GM23248 (cell line): ENCODE results near the gene ASRGL1. TPM values are rescaled to one million over a fixed set of nuclear protein-coding genes. Genes with fewer than 3 reads are reported as not detected.

Source experiments
- DNase-seq: peaks from one replicate; pipeline ENCODE4 v3.0.0-alpha.2; 2015
- H2AFZ ChIP-seq: fragments of 200-600 bp; sonication (generic); 2 replicates; pipeline ENCODE4 v1.6.1; 2016; ENCODE audit warnings: antibody characterized with exemption
- H3F3A ChIP-seq: fragments of 200-600 bp; sonication (generic); 2 replicates; pipeline ENCODE4 v1.6.1; 2016; ENCODE audit warnings: mild to moderate bottlenecking, antibody characterized with exemption, mixed run types; ENCODE audit not compliant: insufficient read depth
- H3K27ac ChIP-seq: fragments of 200-600 bp; sonication (generic); 2 replicates; pipeline ENCODE4 v1.5.1; 2016; ENCODE audit warnings: mild to moderate bottlenecking
- H3K27me3 ChIP-seq: fragments of 200-600 bp; sonication (generic); replicated peaks from 2 replicates; pipeline ENCODE4 v1.6.1; 2016; ENCODE audit warnings: mild to moderate bottlenecking; ENCODE audit not compliant: insufficient read depth
- H3K36me3 ChIP-seq: fragments of 200-600 bp; sonication (generic); 2 replicates; pipeline ENCODE4 v1.6.1; 2016; ENCODE audit warnings: low read depth, mild to moderate bottlenecking
- H3K4me1 ChIP-seq: fragments of 200-600 bp; sonication (generic); 2 replicates; pipeline ENCODE4 v1.6.1; 2016; ENCODE audit warnings: mild to moderate bottlenecking; ENCODE audit not compliant: insufficient read depth
- H3K4me2 ChIP-seq: fragments of 200-600 bp; sonication (generic); one replicate; pipeline ENCODE4 v1.6.1; 2016; ENCODE audit warnings: mild to moderate bottlenecking; ENCODE audit not compliant: unreplicated experiment
- H3K4me3 ChIP-seq: fragments of 200-600 bp; sonication (generic); 2 replicates; pipeline ENCODE4 v1.5.1; 2016; ENCODE audit warnings: mild to moderate bottlenecking
- H3K79me2 ChIP-seq: fragments of 200-600 bp; sonication (generic); 2 replicates; pipeline ENCODE4 v1.6.1; 2016; ENCODE audit warnings: mild to moderate bottlenecking; ENCODE audit not compliant: insufficient read depth
- H3K9ac ChIP-seq: fragments of 200-600 bp; sonication (generic); 2 replicates; pipeline ENCODE4 v1.6.1; 2016; ENCODE audit warnings: mild to moderate bottlenecking
- H3K9me2 ChIP-seq: fragments of 200-600 bp; sonication (generic); 2 replicates; pipeline ENCODE4 v1.6.1; 2016; ENCODE audit warnings: mixed run types, mild to moderate bottlenecking, moderate library complexity; ENCODE audit not compliant: insufficient read depth
- H3K9me3 ChIP-seq: fragments of 200-600 bp; sonication (generic); one replicate; pipeline ENCODE4 v1.6.1; 2017; ENCODE audit warnings: low read depth
- H4K20me1 ChIP-seq: fragments of 200-600 bp; sonication (generic); 2 replicates; pipeline ENCODE4 v1.6.0; 2016; ENCODE audit not compliant: insufficient read depth
- EZH2 ChIP-seq: fragments of 200-600 bp; sonication (generic); IDR thresholded peaks from 2 replicates; pipeline ENCODE4 v1.6.1; 2018; ENCODE audit warnings: antibody characterized with exemption, mild to moderate bottlenecking; ENCODE audit not compliant: insufficient read depth, poor library complexity, severe bottlenecking
- EZH2phosphoT487 ChIP-seq: fragments of 200-600 bp; sonication (generic); IDR thresholded peaks from 2 replicates; pipeline ENCODE4 v1.6.1; 2018; ENCODE audit warnings: antibody characterized with exemption, moderate library complexity, mild to moderate bottlenecking, low read depth; ENCODE audit not compliant: insufficient read depth
- WGBS, 2 experiments: methylation state at CpG; one replicate each; pipeline ENCODE4 v1.1.6; 2015 to 2017; ENCODE audit warnings: low lambda C conversion rate in 2 of 2, low coverage in 1 of 2; ENCODE audit errors: missing lambda C conversion rate in 2 of 2; 5-methylcytosine and 5-hydroxymethylcytosine counted together
- in situ Hi-C: fragments of 300-500 bp; cut with MboI; formaldehyde crosslinking; loops from 2 replicates; pipeline ENCODE4 v1.15.0; 2020
- polyA plus RNA-seq: library from polyadenylated mRNA; unstranded; fragments of >200 nt; fragmentation: Nextera tagmentation; extraction: Ambion mirVana; gene quantifications from 2 replicates; pipeline ENCODE4 v1.2.1, GENCODE V29; 2016
- total RNA-seq: library from RNA; depleted of rRNA; stranded (reverse); fragments of >200 nt; shearing (Covaris generic); gene quantifications from 2 replicates; pipeline ENCODE4 v1.2.3, GENCODE V29; 2014

Gene ASRGL1
- total and polyA plus RNA-seq, 2 experiments from 2014 or later = 0.43 to 0.59 TPM

DNA sequence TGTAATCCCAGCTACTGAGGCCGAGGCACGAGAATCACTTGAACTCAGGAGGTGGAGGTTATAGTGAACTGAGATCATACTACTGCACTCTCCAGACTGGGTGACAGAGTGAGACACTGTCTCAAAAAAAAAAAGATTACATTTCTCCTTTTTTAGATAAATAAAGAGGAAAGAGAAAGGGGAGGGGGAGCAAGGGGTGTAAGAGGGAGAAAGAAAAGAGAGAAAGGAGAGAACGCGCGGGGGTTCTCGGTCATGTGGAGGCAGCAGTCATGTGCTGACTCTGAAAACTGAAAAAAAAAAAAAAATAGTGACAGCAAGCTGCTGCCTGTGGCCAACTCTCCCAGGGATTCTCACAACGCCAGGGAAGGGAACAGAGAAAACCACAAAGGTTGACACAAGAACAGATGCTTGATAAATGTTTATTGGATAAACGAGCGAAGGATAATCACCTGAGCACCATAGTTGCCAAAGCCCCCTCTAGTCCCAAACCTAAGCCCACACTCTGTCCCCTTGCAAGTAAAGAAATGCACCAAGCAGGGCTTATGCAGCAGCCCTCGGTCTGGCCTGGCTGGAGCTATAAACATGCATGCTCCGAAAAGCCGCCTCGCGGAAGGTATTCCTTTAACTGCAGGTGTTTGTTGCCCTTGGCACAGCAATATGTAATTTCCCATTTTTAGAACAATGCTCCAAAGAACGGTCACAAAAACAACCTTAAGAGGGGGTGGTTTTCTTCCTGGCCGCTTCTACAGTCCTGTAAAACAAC lies 96.1 kb downstream of the ASRGL1 start:
- Histone ChIP-seq H3K9me2 (no peaks in the 10 kb centered on the region), H3K79me2 (no peaks in the 10 kb centered on the region), H4K20me1 (no peaks in the 10 kb centered on the region), H3K4me3 (no peak overlapping the region), H3K4me1 (peaks cover 22% of the 10 kb centered on the region), H3K9ac (no peak overlapping the region), H2AFZ (no peak overlapping the region), H3K27ac (no peak overlapping the region), H3K4me2 (no peak overlapping the region), H3K27me3 (no peaks in the 10 kb centered on the region), H3K36me3 (no peaks in the 10 kb centered on the region), H3K9me3 (no peaks in the 10 kb centered on the region), H3F3A (peaks cover 31% of the 10 kb centered on the region)
- no peak for TF ChIP-seq EZH2
- no peak for TF ChIP-seq EZH2phosphoT487
- no peak for DNase-seq
- in situ Hi-C loops = no loop called here
- 86 to 92% methylated on average over 12 to 16 of the region's 16 CpGs for WGBS, 2 experiments

DNA sequence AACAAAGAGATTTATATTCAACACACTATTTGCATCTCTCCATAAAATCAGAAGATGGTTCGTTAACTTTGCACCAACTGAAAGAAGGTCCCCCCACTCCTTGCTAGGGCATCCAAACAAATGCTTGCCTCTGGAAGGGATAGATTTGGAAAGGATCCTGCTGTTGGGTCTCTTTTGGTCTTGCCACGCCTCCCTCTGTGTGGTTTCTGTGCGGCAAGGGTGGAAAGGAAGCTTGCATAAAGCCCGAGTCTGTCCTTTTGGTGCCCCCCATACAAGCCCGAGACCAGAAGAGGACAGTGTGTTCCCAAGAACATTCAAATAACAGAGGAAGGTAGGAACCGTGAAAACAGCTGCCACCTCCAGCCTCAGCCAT lies 96.6 kb downstream of the ASRGL1 start:
- H3K9me3 ChIP-seq = no peaks in the 10 kb centered on the region
- no peaks in the 10 kb centered on the region for H3K9me2 ChIP-seq
- no peak overlapping the region for H3K9ac ChIP-seq
- H3K36me3 ChIP-seq = no peaks in the 10 kb centered on the region
- no peaks in the 10 kb centered on the region for H3K79me2 ChIP-seq
- in situ Hi-C loops = no loop called here
- TF ChIP-seq EZH2 (no peak), EZH2phosphoT487 (no peak)
- no peaks in the 10 kb centered on the region for H3K27me3 ChIP-seq
- H4K20me1 ChIP-seq = no peaks in the 10 kb centered on the region
- no peak for DNase-seq
- peaks cover 25% of the 10 kb centered on the region for H3F3A ChIP-seq
- 95 to 97% methylated on average over 6 of the region's 6 CpGs for whole genome bisulfite sequencing, 2 experiments
- H2AFZ ChIP-seq = no peak overlapping the region
- H3K4me3 ChIP-seq = no peak overlapping the region
- no peak overlapping the region for H3K4me2 ChIP-seq
- H3K27ac ChIP-seq = no peak overlapping the region
- peaks cover 18% of the 10 kb centered on the region for H3K4me1 ChIP-seq

DNA sequence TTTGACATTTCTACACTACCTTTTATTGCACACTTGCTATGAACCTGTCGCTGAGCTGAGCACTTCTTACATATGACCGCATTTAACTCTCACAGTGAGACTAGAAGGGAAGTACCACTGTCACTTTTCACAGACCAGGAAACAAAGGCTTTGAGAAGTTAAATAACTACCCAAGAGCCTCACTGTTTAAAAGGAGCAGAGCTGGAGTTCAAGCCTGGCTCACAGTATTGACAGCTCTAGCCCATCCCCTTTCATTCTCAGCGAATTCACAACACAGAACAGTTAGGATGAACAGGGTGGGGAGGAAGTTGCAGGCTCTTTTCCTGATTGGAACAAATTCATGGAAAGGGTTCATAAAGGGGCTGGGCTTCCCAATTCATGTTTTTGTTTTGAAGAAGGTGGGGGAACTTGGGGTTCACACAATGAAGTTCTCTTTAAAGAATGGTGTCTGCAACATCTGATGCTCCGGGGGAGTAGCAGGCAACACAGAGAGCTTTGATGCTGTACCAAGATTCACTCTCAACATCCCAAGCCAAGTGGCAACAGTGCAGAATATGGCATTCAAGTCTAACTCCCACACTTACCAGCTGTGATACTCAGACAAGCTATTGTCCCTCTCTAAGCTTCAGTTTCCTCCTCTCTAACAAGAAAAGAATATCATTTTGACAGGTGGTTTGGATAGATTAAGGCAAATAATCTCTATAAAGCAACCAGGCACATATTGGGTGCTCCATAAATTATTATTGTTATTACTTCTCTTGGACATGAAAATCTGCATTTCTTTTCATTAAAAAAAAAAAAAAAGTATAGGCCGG lies 98.8 kb downstream of the ASRGL1 start:
- in situ Hi-C loops = no loop called here

DNA sequence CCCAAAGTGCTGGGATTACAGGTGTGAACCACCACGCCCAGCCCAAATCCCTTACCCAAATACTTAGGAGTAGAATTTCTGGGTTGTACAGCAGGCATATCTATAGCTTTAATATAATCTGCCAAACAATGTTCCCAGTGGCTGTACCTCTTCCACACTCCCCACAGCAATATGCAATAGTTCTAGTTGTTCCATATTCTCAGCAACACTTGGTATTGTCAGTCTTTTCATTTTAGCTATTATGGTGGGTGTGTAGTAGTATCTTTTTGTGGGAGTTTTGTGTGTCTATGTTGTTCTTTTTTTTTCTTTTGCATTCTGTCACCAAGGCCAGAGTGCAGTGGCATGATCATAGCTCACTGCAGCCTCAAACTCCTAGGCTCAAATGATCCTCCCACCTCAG lies 100.4 kb downstream of the ASRGL1 start:
- H3K9ac ChIP-seq = no peak overlapping the region
- 88 to 93% methylated on average over 1 of the region's 1 CpG for WGBS, 2 experiments
- no peak overlapping the region for H3K4me3 ChIP-seq
- no peak overlapping the region for H2AFZ ChIP-seq
- DNase-seq = no peak
- H3K4me1 ChIP-seq = peaks cover 14% of the 10 kb centered on the region
- no peaks in the 10 kb centered on the region for H3K9me3 ChIP-seq
- H3K4me2 ChIP-seq = no peak overlapping the region
- no peaks in the 10 kb centered on the region for H3K9me2 ChIP-seq
- no peak for TF ChIP-seq EZH2phosphoT487
- no peaks in the 10 kb centered on the region for H3K27me3 ChIP-seq
- in situ Hi-C loops = no loop called here
- no peaks in the 10 kb centered on the region for H4K20me1 ChIP-seq
- 0 out of 2 replicates have a peak, but pooled peaks cover 3% of the 10 kb centered on the region for H3F3A ChIP-seq
- H3K27ac ChIP-seq = no peak overlapping the region
- no peaks in the 10 kb centered on the region for H3K79me2 ChIP-seq
- H3K36me3 ChIP-seq = no peaks in the 10 kb centered on the region

More for the DNA sequence above, 98.8 kb downstream of the ASRGL1 start:
- H3K9me2 ChIP-seq = no peaks in the 10 kb centered on the region
- H3K79me2 ChIP-seq = no peaks in the 10 kb centered on the region
- no peak overlapping the region for H2AFZ ChIP-seq
- H3K4me3 ChIP-seq = no peak overlapping the region
- H3K36me3 ChIP-seq = no peaks in the 10 kb centered on the region
- H3K9ac ChIP-seq = no peak overlapping the region
- WGBS, 2 experiments = 31 to 41% methylated on average over 5 of the region's 5 CpGs
- DNase-seq = no peak
- H3K4me2 ChIP-seq = no peak overlapping the region
- H4K20me1 ChIP-seq = no peaks in the 10 kb centered on the region
- H3F3A ChIP-seq = peaks cover 19% of the 10 kb centered on the region
- no peak for TF ChIP-seq EZH2phosphoT487
- TF ChIP-seq EZH2 = no peak
- no peaks in the 10 kb centered on the region for H3K27me3 ChIP-seq
- H3K27ac ChIP-seq = no peak overlapping the region
- H3K4me1 ChIP-seq = peaks cover 25% of the 10 kb centered on the region
- H3K9me3 ChIP-seq = no peaks in the 10 kb centered on the region
